Measurements from ENCODE around the gene TLR9. TPM values are rescaled to one million over a fixed set of nuclear protein-coding genes. Genes with fewer than 3 reads are reported as not detected.

Gene TLR9
- total RNA-seq, 2 donors from 2014 or later, result 0.25 to 0.27 TPM

DNA sequence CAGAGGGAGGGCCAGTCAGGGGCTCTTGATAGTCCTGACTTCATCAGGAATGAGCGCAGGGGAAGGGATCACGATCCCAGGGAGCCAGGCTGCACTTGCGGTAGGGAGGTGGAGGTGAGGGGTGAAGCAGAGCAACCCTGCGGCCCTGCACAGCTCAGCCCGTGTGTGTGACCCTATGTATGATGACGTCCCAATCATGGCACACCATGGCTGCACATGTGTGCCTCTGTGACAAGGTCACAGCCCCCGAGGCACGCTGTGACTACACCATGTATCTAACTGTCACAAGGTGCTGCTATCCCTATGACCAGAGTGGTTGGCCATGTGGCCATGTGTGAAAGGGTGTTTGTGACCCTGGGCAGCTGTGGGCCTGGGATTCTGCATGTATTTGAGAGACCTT is 40.8 kb downstream of the TLR9 start:
- Histone ChIP-seq H3K9ac (ENCODE audit: low read depth in 2 of 2, low read length in 2 of 2) (no peak overlapping the region), H3K9me3 (no peaks in the 10 kb centered on the region), H3K27ac (no peak overlapping the region), H3K36me3 (no peaks in the 10 kb centered on the region), H3K4me1 (no peaks in the 10 kb centered on the region), H3K27me3 (no peaks in the 10 kb centered on the region), H3K4me3 (no peak overlapping the region)
- no peak for TF ChIP-seq CTCF (IDR thresholded peaks at IDR 0.05)
- intact Hi-C loops (cut with DNase I), result no loop called here
- no peak for DNase-seq

- no peak for DNase-seq
- no peak overlapping the region for H3K27ac ChIP-seq
- intact Hi-C loops (cut with DNase I), result no loop called here
- H3K9ac ChIP-seq (ENCODE audit: low read depth in 2 of 2, low read length in 2 of 2), result no peak overlapping the region
- no peaks in the 10 kb centered on the region for H3K27me3 ChIP-seq
- H3K4me1 ChIP-seq, result no peaks in the 10 kb centered on the region
- H3K9me3 ChIP-seq, result no peaks in the 10 kb centered on the region
- H3K4me3 ChIP-seq, result no peak overlapping the region
- TF ChIP-seq CTCF (IDR thresholded peaks at IDR 0.05), result no peak
- H3K36me3 ChIP-seq, result no peaks in the 10 kb centered on the region
Measured at GRCh38 chr3:52183786-52184445, 41.5 kb downstream of the TLR9 start.

- Histone ChIP-seq H3K4me1 (no peaks in the 10 kb centered on the region), H3K9ac (ENCODE audit: low read depth in 2 of 2, low read length in 2 of 2) (no peak overlapping the region), H3K27me3 (no peaks in the 10 kb centered on the region), H3K36me3 (no peaks in the 10 kb centered on the region), H3K4me3 (no peak overlapping the region), H3K9me3 (no peaks in the 10 kb centered on the region), H3K27ac (no peak overlapping the region)
- intact Hi-C loops (cut with DNase I), result no loop called here
- no peak for DNase-seq
- TF ChIP-seq CTCF (IDR thresholded peaks at IDR 0.05), result no peak
Measured at GRCh38 chr3:52182691-52183090, 42.8 kb downstream of the TLR9 start.

- intact Hi-C loops (cut with DNase I), result no loop called here
- H3K4me3 ChIP-seq, result no peak overlapping the region
- no peak overlapping the region for H3K27ac ChIP-seq
- no peaks in the 10 kb centered on the region for H3K9me3 ChIP-seq
- no peak for DNase-seq
- H3K9ac ChIP-seq (ENCODE audit: low read depth in 2 of 2, low read length in 2 of 2), result no peak overlapping the region
- no peaks in the 10 kb centered on the region for H3K36me3 ChIP-seq
- TF ChIP-seq CTCF (IDR thresholded peaks at IDR 0.05), result no peak
- no peaks in the 10 kb centered on the region for H3K27me3 ChIP-seq
- H3K4me1 ChIP-seq, result no peaks in the 10 kb centered on the region
Measured at GRCh38 chr3:52182196-52182595, 43.2 kb downstream of the TLR9 start.

GRCh38 chr3:52181543-52181942 is 43.9 kb downstream of the TLR9 start:
- H3K27me3 ChIP-seq, result no peaks in the 10 kb centered on the region
- no peaks in the 10 kb centered on the region for H3K9me3 ChIP-seq
- no peak overlapping the region for H3K4me3 ChIP-seq
- H3K36me3 ChIP-seq, result no peaks in the 10 kb centered on the region
- no peak overlapping the region for H3K27ac ChIP-seq
- no peak for TF ChIP-seq CTCF (IDR thresholded peaks at IDR 0.05)
- intact Hi-C loops (cut with DNase I), result no loop called here
- no peak overlapping the region for H3K9ac ChIP-seq (ENCODE audit: low read depth in 2 of 2, low read length in 2 of 2)
- H3K4me1 ChIP-seq, result no peaks in the 10 kb centered on the region
- DNase-seq, result no peak
